OCI-M1 (cell line): Measurements from ENCODE around the gene DNAJC7.
"Not testable (repeated sequence)": the region's sequence is repeated elsewhere in the genome, so short reads cannot be mapped to it uniquely, and the experiment has no call there.

ENCODE experiments used
- DNase-seq: peaks from one replicate; lab custom pipeline; 2025; lab: John Stamatoyannopoulos, UW

The DNAJC7 gene

DNA sequence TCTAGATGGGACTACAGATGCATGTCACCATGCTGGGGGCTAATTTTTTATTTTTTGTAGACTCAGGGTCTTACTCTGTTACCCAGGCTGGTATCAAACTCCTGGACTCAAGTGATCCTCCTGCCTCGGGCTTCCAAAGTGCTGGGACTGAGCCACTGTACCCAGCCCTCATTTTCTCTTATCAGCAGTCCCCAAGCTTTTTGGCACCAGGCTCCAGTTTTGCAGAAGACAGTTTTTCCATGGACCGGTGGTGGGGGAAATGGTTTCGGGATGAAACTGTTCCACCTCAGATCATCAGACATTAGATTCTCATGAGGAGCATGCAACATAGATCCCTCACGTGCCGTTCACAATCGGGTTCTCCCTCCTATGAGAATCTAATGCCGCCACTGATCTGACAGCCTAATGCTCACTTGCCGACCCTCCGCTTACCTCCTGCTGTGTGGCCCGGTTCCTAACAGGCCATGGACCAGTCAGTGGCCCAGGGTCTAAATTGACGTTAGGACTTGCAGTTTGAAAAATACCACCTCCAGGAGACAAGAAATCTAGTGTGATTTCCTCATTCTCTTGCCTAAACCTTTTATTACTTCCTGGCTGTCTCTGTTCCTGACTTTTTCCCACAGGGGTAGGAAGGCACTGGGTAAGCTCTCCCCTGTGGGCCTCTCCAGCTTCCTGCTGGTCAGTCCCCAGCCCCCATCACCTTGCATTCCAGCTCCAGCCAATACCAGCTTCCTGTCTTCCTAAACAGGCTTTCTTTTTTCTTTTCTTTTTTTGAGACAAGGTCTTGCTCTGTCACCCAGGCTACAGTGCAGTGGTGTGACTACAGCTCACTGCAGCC is 60.0 kb downstream of the DNAJC7 start:
- DNase-seq = no peak

DNA sequence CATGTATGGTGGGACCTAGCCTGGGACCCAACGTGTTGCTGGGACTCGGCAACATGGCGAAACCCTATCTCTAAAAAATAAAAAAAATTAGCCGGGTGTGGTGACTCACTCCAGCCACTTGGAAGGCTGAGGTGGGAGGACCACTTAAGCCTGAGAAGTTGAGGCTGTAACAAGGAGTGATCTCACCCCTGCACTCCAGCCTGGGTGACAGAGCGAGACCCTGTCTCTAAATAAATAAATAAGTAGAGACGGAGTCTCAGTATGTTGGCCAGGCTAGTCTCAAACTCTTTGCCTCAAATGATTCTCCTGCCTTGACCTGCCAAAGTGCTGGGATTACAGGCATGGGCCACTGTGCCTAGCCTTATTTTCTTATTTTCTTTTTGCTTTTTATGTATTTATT is 60.7 kb downstream of the DNAJC7 start:
- no peak for DNase-seq

DNA sequence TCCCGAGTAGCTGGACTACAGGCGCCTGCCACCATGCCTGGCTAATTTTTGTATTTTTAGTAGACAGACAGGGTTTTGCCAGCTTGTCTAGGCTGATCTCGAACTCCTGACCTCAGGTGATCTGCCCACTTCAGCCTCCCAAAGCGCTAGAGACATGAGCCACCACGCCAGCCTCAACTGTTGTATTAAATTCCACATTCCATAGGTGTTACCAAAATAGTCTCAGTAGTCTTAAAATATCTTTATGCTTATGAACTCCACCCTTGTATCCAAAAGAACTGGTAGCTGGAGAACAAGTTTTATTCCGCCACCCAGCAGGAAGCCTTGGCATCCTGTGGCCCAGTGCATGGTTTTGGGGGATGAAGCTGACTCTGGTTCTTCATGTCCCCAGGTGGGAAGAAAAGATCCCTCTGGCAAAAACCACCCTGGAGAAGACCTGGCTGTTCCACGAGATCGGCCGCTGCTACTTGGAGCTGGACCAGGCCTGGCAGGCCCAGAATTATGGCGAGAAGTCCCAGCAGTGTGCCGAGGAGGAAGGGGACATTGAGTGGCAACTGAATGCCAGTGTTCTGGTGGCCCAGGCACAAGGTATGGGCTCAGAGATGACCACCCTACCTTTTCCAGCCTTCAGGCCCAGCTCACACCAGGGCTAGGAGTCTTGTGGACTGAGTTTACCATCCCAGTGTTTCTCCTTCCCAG is 68.3 kb downstream of the DNAJC7 start:
- no peak for DNase-seq

DNA sequence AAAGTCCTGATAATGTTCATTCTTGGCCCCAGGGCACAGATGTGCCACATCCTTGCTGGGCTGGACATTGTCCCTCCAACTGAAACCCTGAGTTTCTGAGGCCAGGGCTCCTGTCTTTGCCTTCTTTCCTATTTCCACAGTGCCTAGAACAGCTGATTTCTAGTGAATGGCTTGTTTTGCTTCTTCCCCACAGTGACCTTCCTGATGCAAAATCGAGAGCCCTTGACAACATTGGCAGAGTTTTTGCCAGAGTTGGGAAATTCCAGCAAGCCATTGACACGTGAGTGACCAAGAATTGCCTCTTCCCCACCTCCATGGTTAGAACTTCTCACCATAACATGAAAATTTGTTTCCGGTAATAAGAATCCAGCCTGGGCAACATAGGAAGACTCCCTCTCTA is 72.3 kb downstream of the DNAJC7 start:
- no peak for DNase-seq

DNA sequence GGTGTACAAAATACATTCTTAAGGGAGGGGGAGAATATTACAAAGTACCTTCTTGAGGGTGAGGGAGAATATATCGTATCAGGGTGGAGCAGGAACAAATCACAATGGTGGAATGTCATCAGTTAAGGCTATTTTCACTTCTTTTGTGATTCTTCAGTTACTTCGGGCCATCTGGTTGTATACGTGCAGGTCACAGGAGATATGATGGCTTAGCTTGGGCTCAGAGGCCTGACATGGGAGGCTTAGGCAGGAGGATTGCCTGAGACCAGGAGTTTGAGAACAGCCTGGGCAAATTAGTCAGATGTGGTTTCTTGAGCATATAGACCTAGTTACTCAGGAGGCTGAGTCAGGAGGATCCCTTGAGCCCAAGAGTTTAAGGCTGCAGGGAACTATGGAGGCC is 73.7 kb downstream of the DNAJC7 start:
- no peak for DNase-seq

DNA sequence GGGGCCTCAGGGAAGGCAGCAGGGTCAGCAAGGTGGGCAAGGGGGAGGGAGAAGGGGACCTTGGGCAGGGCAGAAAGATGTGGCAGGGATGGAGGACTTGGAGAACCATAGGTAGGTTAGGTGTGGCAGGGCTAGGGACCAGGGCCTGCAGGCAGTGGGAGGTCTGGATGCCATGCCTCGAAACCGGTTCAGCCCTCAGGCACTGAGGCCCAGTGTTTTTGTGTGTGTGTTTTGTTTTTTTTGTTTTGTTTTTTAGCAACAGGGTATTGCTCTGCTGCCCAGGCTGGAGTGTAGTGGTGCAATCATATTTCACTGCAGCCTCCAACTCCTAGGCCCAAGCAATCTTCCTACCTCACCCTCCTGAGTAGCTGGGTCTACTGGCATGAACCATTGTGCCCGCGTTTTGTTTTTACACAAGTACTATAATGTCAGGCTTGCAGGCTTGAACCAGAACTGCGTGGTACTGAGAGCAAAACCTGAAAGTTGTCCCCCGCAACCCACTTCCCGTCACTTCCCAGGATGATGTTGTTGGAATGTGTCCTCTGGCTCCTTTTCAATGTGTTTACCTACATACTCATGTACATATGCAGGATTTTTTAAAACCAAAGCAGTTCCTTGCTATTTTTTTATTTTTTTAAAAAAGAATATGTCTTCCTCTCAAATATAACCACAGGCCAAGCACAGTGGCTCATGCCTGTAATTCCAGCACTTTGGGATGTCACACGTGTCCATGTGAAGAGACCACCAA is 74.4 kb downstream of the DNAJC7 start:
- DNase-seq = no peak

DNA sequence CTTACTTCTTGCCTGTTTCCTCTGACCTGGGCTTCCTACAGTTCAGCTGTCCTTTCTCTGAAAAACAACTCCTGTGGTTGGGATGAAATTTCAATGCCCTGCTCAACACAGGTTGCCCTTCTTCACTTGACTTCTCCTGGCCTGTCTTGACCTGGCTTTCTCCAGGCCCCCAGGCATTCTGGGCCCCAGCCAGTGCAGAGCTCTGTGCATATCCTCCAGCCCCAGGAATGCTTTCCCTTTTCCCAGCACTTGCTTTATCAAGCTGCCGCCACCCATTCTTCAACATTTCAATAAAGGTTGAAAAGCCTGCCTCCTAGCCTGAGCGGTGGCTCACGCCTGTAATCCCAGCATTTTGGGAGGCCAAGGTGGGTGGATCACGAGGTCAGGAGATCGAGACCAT is 76.1 kb downstream of the DNAJC7 start:
- no peak for DNase-seq

DNA sequence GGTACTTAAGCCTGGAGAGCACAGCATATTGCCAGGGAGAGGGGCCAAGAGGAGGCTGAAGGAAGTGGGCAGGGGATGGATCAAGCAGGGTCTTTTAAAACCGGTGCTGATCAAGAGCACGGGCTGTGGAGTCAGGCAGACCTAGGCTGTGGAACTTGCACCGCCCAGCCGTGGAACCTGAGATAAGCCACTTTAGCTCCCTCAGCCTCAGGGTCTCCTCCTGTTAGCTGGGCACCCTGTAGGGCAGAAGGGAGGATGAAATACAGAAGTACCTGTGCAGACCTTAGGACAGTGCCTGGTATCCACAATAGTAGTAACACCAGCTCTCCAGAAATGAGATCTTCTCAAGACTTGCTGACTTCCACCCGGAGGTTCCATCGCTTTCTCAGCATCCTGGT is 77.5 kb downstream of the DNAJC7 start:
- no peak for DNase-seq

DNA sequence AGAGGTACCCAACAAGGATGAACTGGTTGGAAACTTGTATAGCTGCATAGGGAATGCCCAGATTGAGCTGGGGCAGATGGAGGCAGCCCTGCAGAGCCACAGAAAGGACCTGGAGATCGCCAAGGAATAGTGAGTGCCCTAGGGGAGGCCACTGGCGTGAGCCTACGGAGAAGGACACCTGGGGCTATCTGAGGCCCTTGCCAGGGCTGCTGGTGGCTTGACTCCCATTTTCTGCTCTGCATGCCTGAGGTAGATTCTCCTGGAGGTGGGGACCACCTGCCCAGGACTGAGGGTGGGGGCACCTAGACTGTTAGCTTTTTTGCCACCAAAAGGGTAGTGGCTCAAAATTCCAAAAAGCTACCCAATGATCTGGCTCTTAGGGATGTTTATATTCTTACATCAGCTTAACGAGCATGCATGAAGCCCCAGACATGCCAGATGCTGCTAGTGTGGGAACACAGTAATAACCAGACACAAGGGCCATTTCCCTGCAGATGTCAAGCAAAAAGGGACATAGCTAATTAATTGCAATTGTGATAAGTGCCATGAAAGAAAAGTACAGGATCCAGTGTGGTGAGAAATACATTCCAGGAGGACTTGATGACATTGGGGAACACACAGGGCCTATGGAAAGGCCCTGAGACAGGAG is 78.1 kb downstream of the DNAJC7 start:
- no peak for DNase-seq

DNA sequence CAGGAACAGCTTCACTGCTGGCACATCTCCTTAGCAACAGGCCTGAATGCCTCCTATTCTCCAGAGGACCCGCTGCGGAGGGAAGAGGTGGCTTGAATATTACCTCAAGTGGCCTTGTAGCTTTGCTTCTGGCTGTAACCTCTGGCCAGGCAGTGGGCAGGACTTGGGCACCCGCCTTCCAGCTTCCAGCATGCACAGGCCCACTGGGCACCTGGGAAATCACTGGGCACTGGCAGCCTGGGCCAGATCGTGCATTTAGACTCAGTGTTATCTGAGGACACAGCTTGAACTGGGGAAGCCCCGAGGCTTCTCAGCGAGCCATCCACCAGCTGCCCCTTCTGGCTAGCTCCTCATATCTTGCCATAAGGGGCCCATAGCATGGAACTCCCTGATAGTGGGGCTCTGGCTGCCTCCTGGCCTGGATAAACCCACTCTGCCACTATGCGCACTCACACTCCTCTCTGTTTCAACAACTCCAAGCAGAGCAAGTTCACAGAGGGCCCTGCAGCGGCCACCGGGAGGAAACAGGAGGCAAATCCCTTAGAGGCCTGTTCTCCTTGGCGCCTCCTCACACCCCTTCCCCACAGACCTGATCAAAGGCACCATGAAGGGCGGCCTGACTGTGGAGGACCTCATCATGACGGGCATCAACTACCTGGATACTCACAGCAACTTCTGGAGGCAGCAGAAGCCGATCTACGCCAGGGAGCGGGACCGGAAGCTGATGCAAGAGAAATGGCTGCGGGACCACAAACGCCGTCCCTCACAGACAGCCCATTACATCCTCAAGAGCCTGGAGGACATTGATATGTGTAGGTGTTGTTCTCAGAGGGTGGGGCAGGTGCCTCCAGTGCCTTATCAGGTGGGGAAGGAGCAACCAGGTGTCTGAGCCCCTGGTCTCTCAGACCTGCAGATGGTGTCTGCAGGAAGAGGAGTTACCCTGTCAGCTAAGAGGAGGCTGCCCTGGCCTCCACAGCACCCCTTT is 79.0 kb downstream of the DNAJC7 start:
- DNase-seq = peak; percentile 46

DNA sequence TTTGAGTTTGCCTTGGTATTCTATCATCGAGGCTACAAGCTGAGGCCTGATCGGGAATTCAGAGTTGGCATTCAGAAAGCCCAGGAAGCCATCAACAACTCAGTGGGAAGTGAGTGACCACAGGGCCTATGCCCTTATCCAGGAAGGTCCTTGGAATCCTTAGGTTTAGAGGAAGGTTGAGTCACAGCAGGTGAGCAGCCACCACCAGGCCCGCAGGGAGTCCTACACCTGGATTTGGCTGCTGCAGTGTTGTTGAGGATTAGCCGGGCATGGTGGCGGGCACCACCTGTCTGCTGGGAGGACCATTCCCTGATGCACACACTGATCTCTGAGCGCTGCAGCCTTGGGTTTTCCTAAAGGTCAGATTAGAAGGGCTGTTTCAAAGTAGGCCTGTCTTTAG is 81.6 kb downstream of the DNAJC7 start:
- DNase-seq = no peak

DNA sequence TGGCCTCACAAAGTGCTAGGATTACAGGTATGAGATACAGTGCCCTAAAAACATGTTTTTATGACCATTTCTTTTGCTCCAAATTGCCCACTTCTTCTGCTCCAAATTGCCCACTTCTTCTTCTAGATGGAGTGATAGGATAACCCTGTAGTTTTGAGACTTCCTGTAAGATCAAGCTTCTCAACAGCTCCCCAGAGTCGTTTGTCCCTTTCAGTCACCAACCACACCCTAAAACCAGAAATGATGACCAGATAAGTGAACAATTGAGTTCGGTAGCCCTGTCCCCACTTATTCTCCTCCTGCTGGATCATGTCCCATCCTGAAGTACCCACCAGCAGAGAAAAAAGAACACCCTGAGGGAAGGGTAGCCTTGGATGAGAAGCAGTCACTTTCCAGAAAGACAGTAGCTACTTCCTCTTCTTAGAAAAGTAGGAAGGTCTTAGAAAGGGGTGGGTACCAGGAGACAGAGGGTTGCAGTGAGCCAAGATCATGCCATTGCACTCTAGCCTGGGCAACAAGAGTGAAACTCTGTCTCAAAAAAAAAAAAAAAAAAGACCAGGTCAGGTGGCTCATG is 84.3 kb downstream of the DNAJC7 start:
- peak; percentile 78 for DNase-seq

DNA sequence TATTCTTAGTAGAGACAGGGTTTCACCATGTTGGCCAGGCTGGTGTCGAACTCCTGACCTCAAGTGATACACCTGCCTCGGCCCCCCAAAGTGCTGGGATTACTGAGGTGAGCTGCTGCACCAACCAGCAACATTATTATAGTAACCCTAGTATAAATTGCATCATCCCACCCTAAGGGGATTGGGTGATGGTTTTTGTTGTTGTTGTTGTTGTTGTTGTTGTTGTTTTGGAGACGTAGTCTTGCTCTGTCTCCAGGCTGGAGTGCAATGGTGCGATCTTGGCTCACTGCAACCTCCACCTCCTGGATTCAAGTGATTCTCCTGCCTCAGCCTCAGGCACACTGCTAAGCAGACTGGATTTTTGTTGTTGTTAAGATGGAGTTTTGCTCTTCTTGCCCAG is 85.5 kb downstream of the DNAJC7 start:
- not testable (repeated sequence) for DNase-seq

DNA sequence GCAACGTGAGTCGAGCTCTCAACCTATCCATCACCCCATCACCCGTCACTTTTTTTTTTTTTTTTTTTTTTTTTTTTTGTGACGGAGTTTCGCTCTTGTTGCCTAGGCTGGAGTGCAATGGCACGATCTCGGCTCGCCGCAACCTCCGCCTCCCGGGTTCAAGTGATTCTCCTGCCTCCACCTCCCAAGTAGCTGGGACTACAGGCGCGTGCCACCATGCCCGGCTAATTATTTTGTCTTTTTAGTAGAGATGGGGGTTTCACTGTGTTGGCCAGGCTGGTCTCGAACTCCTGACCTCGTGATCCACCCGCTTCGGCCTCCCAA is 86.4 kb downstream of the DNAJC7 start:
- DNase-seq = not testable (repeated sequence)

DNA sequence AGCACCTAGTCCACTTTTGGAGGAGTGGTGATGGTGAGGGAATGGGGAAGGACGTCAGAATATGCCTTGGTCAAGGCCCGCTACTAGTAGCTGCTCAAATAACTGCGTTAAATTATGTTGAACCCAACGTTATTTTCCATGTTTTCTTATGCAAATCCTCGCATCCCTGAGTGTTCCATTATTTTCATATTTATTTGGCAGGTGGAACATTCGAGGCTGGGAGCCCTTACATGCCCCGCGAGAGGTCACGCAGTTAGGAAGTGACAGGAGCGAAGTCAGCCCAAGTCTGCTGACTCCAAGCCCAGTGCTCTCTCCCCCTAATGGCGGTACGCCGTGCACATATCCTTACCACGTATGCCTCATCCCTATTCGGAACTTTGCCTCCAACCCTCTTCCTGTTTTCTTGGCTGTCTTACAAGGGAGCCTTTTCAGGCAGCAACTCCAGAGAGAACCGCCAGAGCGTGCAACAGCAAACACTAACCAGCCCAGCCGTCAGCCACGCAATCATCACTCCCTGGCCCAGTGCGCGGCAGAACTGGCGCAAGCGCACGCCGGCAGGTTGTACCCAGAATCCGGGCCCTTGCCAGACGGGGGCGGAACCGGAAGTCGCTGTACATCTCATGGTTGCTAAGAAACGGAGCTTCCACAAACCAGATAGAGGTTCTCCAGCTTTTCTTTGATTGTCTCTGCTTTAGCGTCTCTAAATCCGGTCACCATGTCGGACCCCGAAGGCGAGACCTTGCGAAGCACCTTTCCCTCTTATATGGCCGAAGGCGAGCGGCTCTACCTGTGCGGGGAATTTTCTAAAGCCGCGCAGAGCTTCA is 87.0 kb downstream of the DNAJC7 start, which contains the start of gene ODAD4:
Gene ODAD4 (plus strand): TSS at position 609 of the 824 bp plus-strand sequence. CDS start 107 bp downstream, at position 716.
- DNase-seq = peak; percentile 99

DNA sequence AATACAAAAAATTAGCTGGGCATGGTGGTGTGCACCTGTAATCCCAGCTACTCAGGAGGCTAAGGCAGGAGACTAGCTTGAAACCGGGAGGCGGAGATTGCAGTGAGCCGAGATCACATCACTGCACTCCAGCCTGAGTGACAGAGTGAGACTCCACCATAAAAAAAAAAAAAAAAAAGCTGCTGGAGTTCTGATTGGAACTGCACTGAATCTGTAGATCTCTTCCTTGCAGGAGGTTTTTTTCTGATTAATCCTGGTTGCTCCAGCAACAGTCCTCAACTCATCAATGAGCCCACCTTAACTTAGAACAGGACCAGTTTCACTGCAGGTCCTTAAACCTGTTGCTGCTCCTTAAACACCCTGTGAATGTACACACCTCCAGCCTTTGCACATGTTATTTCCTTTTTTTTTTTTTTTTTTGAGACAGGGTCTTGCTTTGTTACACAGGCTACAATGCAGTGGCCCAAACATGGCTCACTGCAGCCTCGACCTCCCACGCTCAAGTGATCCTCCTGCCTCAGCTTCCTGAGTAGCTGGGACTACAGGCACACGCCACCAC is 88.5 kb downstream of the DNAJC7 start:
- DNase-seq = no peak
